ENCODE data around the gene GPBP1.

GRCh38 chr5:57215629-57216195, 41.9 kb downstream of the GPBP1 start:
- no peak for TF ChIP-seq CTCF (IDR thresholded peaks at IDR 0.05; ENCODE audit: borderline replicate concordance, extremely low read depth, low read length, poor library complexity, severe bottlenecking)
- no peak for TF ChIP-seq EZH2 (IDR thresholded peaks at IDR 0.05; ENCODE audit: borderline replicate concordance, low read depth, low read length, severe bottlenecking)

Measured in DND-41 (cell line).